Tibial artery (tissue), 4 donors: ENCODE results near the gene ACBD4.

Experiments used
- DNase-seq, 2 donors: peaks; one replicate each; pipeline ENCODE4 v3.0.0-alpha.2; 2019
- H3K27ac ChIP-seq, 2 donors: fragments of 200-600 bp; sonication (generic) in 1 of 2; 1 replicate in 1 of 2; 2 replicates in 1 of 2; pipeline ENCODE4 v1.5.1; 2018 to 2019; ENCODE audit warnings: mild to moderate bottlenecking in 1 of 2
- H3K27me3 ChIP-seq, 2 donors: fragments of 200-600 bp; sonication (generic) in 1 of 2; one replicate each; pipeline versions ENCODE4 v1.5.1 to v1.6.0; 2016 to 2019
- H3K36me3 ChIP-seq, 3 donors: fragments of 200-600 bp; sonication (generic) in 2 of 3; one replicate each; pipeline ENCODE4 v1.5.1; 2016 to 2019; ENCODE audit warnings: mild to moderate bottlenecking in 2 of 3
- H3K4me1 ChIP-seq, 4 donors: fragments of 200-600 bp; sonication (generic) in 2 of 4; 1 replicate in 3 of 4; 2 replicates in 1 of 4; pipeline ENCODE4 v1.5.1; 2016 to 2019
- H3K4me3 ChIP-seq, 2 donors: fragments of 200-600 bp; sonication (generic) in 1 of 2; 1 replicate in 1 of 2; 2 replicates in 1 of 2; pipeline ENCODE4 v1.5.1; 2018 to 2019; ENCODE audit warnings: mild to moderate bottlenecking in 2 of 2
- H3K9me3 ChIP-seq, 3 donors: fragments of 200-600 bp; sonication (generic) in 1 of 3; one replicate each; pipeline ENCODE4 v1.5.1; 2016 to 2019
- CTCF ChIP-seq, 2 experiments: fragments of 200-600 bp in 1 of 2; fragments of 450-650 bp in 1 of 2; IDR thresholded peaks; one replicate each; pipeline ENCODE4 v1.5.1; 2017 to 2019; ENCODE audit warnings: antibody characterized with exemption in 2 of 2, mild to moderate bottlenecking in 1 of 2, moderate library complexity in 1 of 2
- intact Hi-C: fragments of 100-400 bp; cut with DNase I; formaldehyde crosslinking; loops from one replicate; pipeline ENCODE4 v1.15.0; 2023; ENCODE audit warnings: low total_unique reads

ACBD4 gene

GRCh38 chr17:45143094-45143670 lies 7.7 kb downstream of the ACBD4 start:
- no peaks in the 10 kb centered on the region for H3K9me3 ChIP-seq
- TF ChIP-seq CTCF (IDR thresholded peaks at IDR 0.05) = no peak
- H3K27ac ChIP-seq = peak overlapping the region; percentile 95 to 99
- H3K27me3 ChIP-seq = no peaks in the 10 kb centered on the region
- peaks cover 0 to 19% (median 4%) of the 10 kb centered on the region in 3 donors for H3K36me3 ChIP-seq
- H3K4me1 ChIP-seq = peaks cover 0 to 41% (median 33%) of the 10 kb centered on the region in 4 donors
- peak overlapping the region; percentile 53 to 57 for H3K4me3 ChIP-seq
- DNase-seq = no peak
- intact Hi-C loops = no loop called here

- DNase-seq = peak; percentile 95 to 98
- Histone ChIP-seq H3K4me1 (peaks cover 0 to 41% (median 33%) of the 10 kb centered on the region in 4 donors), H3K27me3 (no peaks in the 10 kb centered on the region), H3K36me3 (peaks cover 0 to 15% (median 0%) of the 10 kb centered on the region in 3 donors), H3K4me3 (peak overlapping the region; percentile 53 to 57), H3K9me3 (no peaks in the 10 kb centered on the region), H3K27ac (peak overlapping the region; percentile 95 to 99)
- TF ChIP-seq CTCF (IDR thresholded peaks at IDR 0.05) = no peak
- intact Hi-C loops = no loop called here
Observed at GRCh38 chr17:45143767-45144198, 8.3 kb downstream of the ACBD4 start.

- Histone ChIP-seq H3K4me3 (peak overlapping the region; percentile 53 to 57), H3K9me3 (no peaks in the 10 kb centered on the region), H3K36me3 (peaks cover 0 to 9% (median 0%) of the 10 kb centered on the region in 3 donors), H3K27me3 (no peaks in the 10 kb centered on the region), H3K27ac (peak overlapping the region; percentile 95 to 99), H3K4me1 (peaks cover 0 to 41% (median 33%) of the 10 kb centered on the region in 4 donors)
- intact Hi-C loops = no loop called here
- DNase-seq = peak; percentile 39 to 80
- no peak for TF ChIP-seq CTCF (IDR thresholded peaks at IDR 0.05)
Observed at GRCh38 chr17:45144199-45145034, 8.9 kb downstream of the ACBD4 start.

- Histone ChIP-seq H3K4me1 (peaks cover 0 to 41% (median 33%) of the 10 kb centered on the region in 4 donors), H3K27me3 (no peaks in the 10 kb centered on the region), H3K9me3 (no peaks in the 10 kb centered on the region), H3K4me3 (peak overlapping the region; percentile 53 to 57), H3K27ac (peak overlapping the region; percentile 95 to 99), H3K36me3 (peaks cover 0 to 3% (median 0%) of the 10 kb centered on the region in 3 donors)
- TF ChIP-seq CTCF (IDR thresholded peaks at IDR 0.05) = no peak
- no peak for DNase-seq
- intact Hi-C loops = no loop called here
Observed at GRCh38 chr17:45145035-45145389, 9.5 kb downstream of the ACBD4 start.

DNA sequence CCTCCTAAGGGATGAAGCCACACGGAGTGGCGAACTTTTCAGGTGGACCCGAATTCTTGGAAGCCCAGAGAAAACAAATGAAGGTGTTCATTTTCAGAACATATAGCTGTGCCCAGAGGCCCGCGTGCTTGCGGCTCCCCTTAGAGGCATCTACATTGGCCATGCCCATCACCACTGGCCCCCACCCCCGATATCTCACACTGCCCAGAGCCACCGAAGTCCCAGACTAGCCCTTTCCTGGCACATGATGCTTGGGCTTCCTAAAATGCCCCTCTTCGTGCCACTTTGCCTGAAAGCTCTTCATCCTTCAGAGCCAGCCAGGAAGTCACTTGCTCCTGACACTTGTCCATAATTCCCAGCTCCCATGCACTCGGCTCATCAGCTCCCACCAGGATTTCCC lies 10.7 kb downstream of the ACBD4 start:
- Histone ChIP-seq H3K36me3 (no peaks in the 10 kb centered on the region), H3K27me3 (no peaks in the 10 kb centered on the region), H3K27ac (peak overlapping the region; percentile 95 to 99), H3K9me3 (no peaks in the 10 kb centered on the region), H3K4me1 (peaks cover 0 to 50% (median 39%) of the 10 kb centered on the region in 4 donors), H3K4me3 (no peak overlapping the region)
- DNase-seq = no peak
- intact Hi-C loops = no loop called here
- TF ChIP-seq CTCF (IDR thresholded peaks at IDR 0.05) = no peak
